Fibroblast of lung (primary cell): ENCODE data around the gene ELMO2.

Source experiments
- EZH2 ChIP-seq: IDR thresholded peaks from 2 replicates; pipeline ENCODE4 v1.5.1; 2012; ENCODE audit warnings: low read length, control low read depth, mild to moderate bottlenecking; ENCODE audit errors: missing control alignments
- TF ChIP-seq, protein P1 (sequence below), 2 donors: IDR thresholded peaks in 1 of 2; conservative IDR thresholded peaks in 1 of 2; 1 replicate in 1 of 2; 2 replicates in 1 of 2; pipeline ENCODE4 v1.5.1; 2011 to 2012; ENCODE audit warnings: low read length in 2 of 2, control low read depth in 1 of 2, inconsistent platforms in 1 of 2, low read depth in 1 of 2, mild to moderate bottlenecking in 1 of 2

DNA sequence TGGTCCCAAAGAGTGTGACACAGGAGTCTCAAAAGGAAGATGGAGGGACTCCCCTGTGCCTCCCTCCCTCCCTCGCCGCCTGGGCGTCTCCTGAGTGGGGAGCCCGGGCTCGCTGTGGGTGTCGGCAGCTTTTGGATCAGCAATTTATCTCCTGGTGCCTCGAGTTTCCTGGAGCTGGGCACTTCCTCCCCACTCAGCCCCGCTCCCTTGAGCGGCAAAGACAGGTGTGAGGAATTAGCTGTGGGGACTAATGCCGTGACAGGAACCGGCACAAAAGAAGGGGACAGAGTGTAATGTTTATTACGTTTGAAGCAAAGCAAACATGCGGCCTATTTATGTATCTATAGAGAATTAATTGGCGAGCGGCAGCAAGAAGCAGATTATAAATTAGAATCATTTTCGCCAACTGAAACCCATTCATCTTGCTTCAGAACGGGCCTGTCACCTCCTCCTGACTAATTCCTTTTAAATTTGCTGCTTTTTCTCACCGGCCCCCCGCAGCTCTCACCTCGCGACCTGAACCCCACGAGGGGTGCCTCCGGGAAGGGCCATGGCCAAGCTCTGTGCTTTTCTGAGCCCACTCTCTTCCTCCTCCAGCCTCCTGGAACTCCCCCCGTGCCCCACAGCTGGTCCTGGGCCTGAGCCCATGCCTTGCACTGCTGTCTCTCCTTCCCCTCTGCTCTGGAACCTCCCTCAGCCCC, 89.3 kb downstream of the ELMO2 start:
- TF ChIP-seq, protein P1, sequence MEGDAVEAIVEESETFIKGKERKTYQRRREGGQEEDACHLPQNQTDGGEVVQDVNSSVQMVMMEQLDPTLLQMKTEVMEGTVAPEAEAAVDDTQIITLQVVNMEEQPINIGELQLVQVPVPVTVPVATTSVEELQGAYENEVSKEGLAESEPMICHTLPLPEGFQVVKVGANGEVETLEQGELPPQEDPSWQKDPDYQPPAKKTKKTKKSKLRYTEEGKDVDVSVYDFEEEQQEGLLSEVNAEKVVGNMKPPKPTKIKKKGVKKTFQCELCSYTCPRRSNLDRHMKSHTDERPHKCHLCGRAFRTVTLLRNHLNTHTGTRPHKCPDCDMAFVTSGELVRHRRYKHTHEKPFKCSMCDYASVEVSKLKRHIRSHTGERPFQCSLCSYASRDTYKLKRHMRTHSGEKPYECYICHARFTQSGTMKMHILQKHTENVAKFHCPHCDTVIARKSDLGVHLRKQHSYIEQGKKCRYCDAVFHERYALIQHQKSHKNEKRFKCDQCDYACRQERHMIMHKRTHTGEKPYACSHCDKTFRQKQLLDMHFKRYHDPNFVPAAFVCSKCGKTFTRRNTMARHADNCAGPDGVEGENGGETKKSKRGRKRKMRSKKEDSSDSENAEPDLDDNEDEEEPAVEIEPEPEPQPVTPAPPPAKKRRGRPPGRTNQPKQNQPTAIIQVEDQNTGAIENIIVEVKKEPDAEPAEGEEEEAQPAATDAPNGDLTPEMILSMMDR (conservative IDR thresholded peaks at IDR 0.05 in 1 of 2, IDR thresholded peaks at IDR 0.05 in 1 of 2; ENCODE audit: low read depth in 1 of 2, low read length in 2 of 2), result no peak
- TF ChIP-seq EZH2, result no peak
